ENCODE data around the gene DDIT4L. TPM values are rescaled to one million over a fixed set of nuclear protein-coding genes. Genes with fewer than 3 reads are reported as not detected.

The DDIT4L gene
- total and polyA plus RNA-seq, 2 experiments from 2014 or later, result 3.4 to 7.0 TPM

- Histone ChIP-seq H3K27me3 (ENCODE audit: insufficient read depth) (peaks cover 45% of the 10 kb centered on the region), H2AFZ (no peak overlapping the region), H3F3A (replicated peaks; ENCODE audit: low read depth) (no peaks in the 10 kb centered on the region), H3K79me2 (replicated peaks; ENCODE audit: insufficient read depth) (no peaks in the 10 kb centered on the region), H3K4me3 (no peak overlapping the region), H3K36me3 (ENCODE audit: insufficient read depth) (no peaks in the 10 kb centered on the region), H3K4me2 (no peak overlapping the region), H3K9me2 (ENCODE audit: insufficient read depth) (no peaks in the 10 kb centered on the region), H3K4me1 (ENCODE audit: insufficient read depth) (peaks cover 19% of the 10 kb centered on the region; the same call in 1 of the 2 replicates), H4K20me1 (replicated peaks; ENCODE audit: insufficient read depth) (no peaks in the 10 kb centered on the region), H3K27ac (ENCODE audit: low read depth) (no peak overlapping the region)
- H3K9me3 Mint-ChIP-seq, result no peaks in the 10 kb centered on the region
- no peak overlapping the region for H3K27ac Mint-ChIP-seq
- DNase-seq (ENCODE audit: low spot score), result no peak
- no peak overlapping the region for H3K4me3 Mint-ChIP-seq
- H3K36me3 Mint-ChIP-seq (ENCODE audit: low read depth), result no peaks in the 10 kb centered on the region
- no peak for ATAC-seq
- H3K4me1 Mint-ChIP-seq, result peaks cover 54% of the 10 kb centered on the region
- H3K27me3 Mint-ChIP-seq (ENCODE audit: insufficient read depth, low read depth, poor library complexity), result peaks cover 27% of the 10 kb centered on the region
- TF ChIP-seq POLR2AphosphoS5 (IDR thresholded peaks at IDR 0.05; ENCODE audit: low read depth) (no peak), ETS1 (IDR thresholded peaks at IDR 0.05) (no peak), NANOG (IDR thresholded peaks at IDR 0.05; ENCODE audit: borderline replicate concordance) (no peak), CREB1 (CRISPR knock-in tag; IDR thresholded peaks at IDR 0.05; ENCODE audit: low read depth) (no peak), JUNB (IDR thresholded peaks at IDR 0.05; ENCODE audit: unreplicated experiment) (no peak), ZNF462 (CRISPR knock-in tag; IDR thresholded peaks at IDR 0.05) (no peak), EZH2phosphoT487 (IDR thresholded peaks at IDR 0.05; ENCODE audit: unreplicated experiment) (no peak), ZNF114 (CRISPR knock-in tag; IDR thresholded peaks at IDR 0.05) (no peak), EZH2 (IDR thresholded peaks at IDR 0.05; ENCODE audit: low read depth, unreplicated experiment) (no peak), STAT1 (IDR thresholded peaks at IDR 0.05; ENCODE audit: unreplicated experiment) (no peak), REST (IDR thresholded peaks at IDR 0.05; ENCODE audit: unreplicated experiment) (no peak), CTCF (conservative IDR thresholded peaks at IDR 0.05; ENCODE audit: low read depth in 2 of 2) (no peak), ZNF331 (CRISPR knock-in tag; IDR thresholded peaks at IDR 0.05; ENCODE audit: low read depth) (no peak)
These were observed 2.5 kb downstream of the DDIT4L start for GRCh38 chr4:100187781-100188180.
